BLaER1 (cell line): ENCODE data around the gene MMP17.

ENCODE experiments used
- H3K27ac ChIP-seq: shearing (Covaris generic); formaldehyde crosslinking; 2 replicates; pipeline ENCODE4 v1.8.1; 2022
- H3K27me3 ChIP-seq: shearing (Covaris generic); formaldehyde crosslinking; 2 replicates; pipeline ENCODE4 v1.8.1; 2022
- H3K36me3 ChIP-seq: shearing (Covaris generic); formaldehyde crosslinking; 2 replicates; pipeline ENCODE4 v1.8.1; 2022
- H3K4me1 ChIP-seq: shearing (Covaris generic); formaldehyde crosslinking; 2 replicates; pipeline ENCODE4 v1.8.1; 2022
- H3K4me2 ChIP-seq: shearing (Covaris generic); formaldehyde crosslinking; 2 replicates; pipeline ENCODE4 v1.8.1; 2022
- H3K4me3 ChIP-seq: shearing (Covaris generic); formaldehyde crosslinking; 2 replicates; pipeline ENCODE4 v1.8.1; 2022
- H3K9ac ChIP-seq: shearing (Covaris generic); formaldehyde crosslinking; 2 replicates; pipeline ENCODE4 v1.8.1; 2022
- H3K9me3 ChIP-seq: shearing (Covaris generic); formaldehyde crosslinking; 2 replicates; pipeline ENCODE4 v1.8.1; 2022
- H4K20me1 ChIP-seq: shearing (Covaris generic); formaldehyde crosslinking; 2 replicates; pipeline ENCODE4 v1.8.1; 2022
- Cebpa-rat ChIP-seq: shearing (Covaris generic); IDR thresholded peaks from 2 replicates; pipeline ENCODE4 v1.8.1; 2022

Gene MMP17

GRCh38 chr12:131829356-131829747 is 1.2 kb downstream of the MMP17 start:
- H3K36me3 ChIP-seq: no peaks in the 10 kb centered on the region
- peaks cover 81% of the 10 kb centered on the region for H3K4me1 ChIP-seq
- TF ChIP-seq Cebpa-rat: no peak

GRCh38 chr12:131829791-131830334 is 1.7 kb downstream of the MMP17 start:
- Histone ChIP-seq H3K4me2 (peak overlapping the region; percentile 96), H3K27me3 (peaks cover 48% of the 10 kb centered on the region), H3K4me3 (peak overlapping the region; percentile 77), H4K20me1 (peaks cover 54% of the 10 kb centered on the region), H3K9ac (peak overlapping the region; percentile 78), H3K36me3 (no peaks in the 10 kb centered on the region), H3K4me1 (peaks cover 86% of the 10 kb centered on the region), H3K9me3 (no peaks in the 10 kb centered on the region), H3K27ac (peak overlapping the region; percentile 15; the same call in 1 of the 2 replicates)
- no peak for TF ChIP-seq Cebpa-rat

More at GRCh38 chr12:131829356-131829747, 1.2 kb downstream of the MMP17 start:
- H3K27me3 ChIP-seq: peaks cover 48% of the 10 kb centered on the region
- peak overlapping the region; percentile 76 for H3K27ac ChIP-seq
- peak overlapping the region; percentile 96 for H3K4me2 ChIP-seq
- H3K4me3 ChIP-seq: peak overlapping the region; percentile 77
- peak overlapping the region; percentile 78 for H3K9ac ChIP-seq
- H3K9me3 ChIP-seq: no peaks in the 10 kb centered on the region
- H4K20me1 ChIP-seq: peaks cover 51% of the 10 kb centered on the region

GRCh38 chr12:131830335-131830913 is 2.2 kb downstream of the MMP17 start:
- H4K20me1 ChIP-seq: peaks cover 59% of the 10 kb centered on the region
- peaks cover 86% of the 10 kb centered on the region for H3K4me1 ChIP-seq
- H3K9ac ChIP-seq: peak overlapping the region; percentile 78
- peak overlapping the region; percentile 15; the same call in 1 of the 2 replicates for H3K27ac ChIP-seq
- TF ChIP-seq Cebpa-rat: no peak
- peak overlapping the region; percentile 96 for H3K4me2 ChIP-seq
- H3K9me3 ChIP-seq: no peaks in the 10 kb centered on the region
- H3K27me3 ChIP-seq: peaks cover 48% of the 10 kb centered on the region
- H3K36me3 ChIP-seq: no peaks in the 10 kb centered on the region
- H3K4me3 ChIP-seq: peak overlapping the region; percentile 77

GRCh38 chr12:131830914-131831571 is 2.9 kb downstream of the MMP17 start:
- H3K4me2 ChIP-seq: peak overlapping the region; percentile 96
- H3K4me3 ChIP-seq: peak overlapping the region; percentile 77
- H3K9ac ChIP-seq: peak overlapping the region; percentile 78

GRCh38 chr12:131831635-131832041 is 3.4 kb downstream of the MMP17 start:
- Histone ChIP-seq H3K36me3 (no peaks in the 10 kb centered on the region), H3K9me3 (no peaks in the 10 kb centered on the region), H3K4me1 (peaks cover 86% of the 10 kb centered on the region), H3K4me2 (peak overlapping the region; percentile 96), H3K9ac (no peak overlapping the region), H3K27ac (no peak overlapping the region), H4K20me1 (peaks cover 70% of the 10 kb centered on the region), H3K4me3 (peak overlapping the region; percentile 77; the same call in 1 of the 2 replicates), H3K27me3 (peaks cover 48% of the 10 kb centered on the region)
- TF ChIP-seq Cebpa-rat: no peak

More at GRCh38 chr12:131830914-131831571, 2.9 kb downstream of the MMP17 start:
- Histone ChIP-seq H3K27me3 (peaks cover 48% of the 10 kb centered on the region), H4K20me1 (peaks cover 66% of the 10 kb centered on the region), H3K4me1 (peaks cover 86% of the 10 kb centered on the region), H3K9me3 (no peaks in the 10 kb centered on the region), H3K27ac (0 out of 2 replicates have a peak overlapping the region, but pooled peaks have one; percentile 15), H3K36me3 (no peaks in the 10 kb centered on the region)
- no peak for TF ChIP-seq Cebpa-rat

GRCh38 chr12:131832321-131833231 is 4.4 kb downstream of the MMP17 start:
- peaks cover 77% of the 10 kb centered on the region for H4K20me1 ChIP-seq
- H3K27me3 ChIP-seq: peaks cover 48% of the 10 kb centered on the region
- no peaks in the 10 kb centered on the region for H3K36me3 ChIP-seq
- H3K4me3 ChIP-seq: no peak overlapping the region
- no peak for TF ChIP-seq Cebpa-rat
- peak overlapping the region; percentile 45 for H3K4me2 ChIP-seq
- no peak overlapping the region for H3K27ac ChIP-seq
- no peak overlapping the region for H3K9ac ChIP-seq
- peaks cover 82% of the 10 kb centered on the region for H3K4me1 ChIP-seq
- no peaks in the 10 kb centered on the region for H3K9me3 ChIP-seq

GRCh38 chr12:131833288-131833895 is 5.2 kb downstream of the MMP17 start:
- Histone ChIP-seq H3K36me3 (no peaks in the 10 kb centered on the region), H4K20me1 (peaks cover 76% of the 10 kb centered on the region), H3K9me3 (no peaks in the 10 kb centered on the region), H3K4me3 (no peak overlapping the region), H3K27ac (no peak overlapping the region), H3K27me3 (peaks cover 47% of the 10 kb centered on the region), H3K9ac (no peak overlapping the region), H3K4me1 (peaks cover 81% of the 10 kb centered on the region), H3K4me2 (peak overlapping the region; percentile 37; the same call in 1 of the 2 replicates)
- no peak for TF ChIP-seq Cebpa-rat

GRCh38 chr12:131833896-131834641 is 5.9 kb downstream of the MMP17 start:
- Histone ChIP-seq H3K9me3 (no peaks in the 10 kb centered on the region), H4K20me1 (peaks cover 70% of the 10 kb centered on the region), H3K4me2 (peak overlapping the region; percentile 78), H3K4me1 (peaks cover 74% of the 10 kb centered on the region), H3K4me3 (no peak overlapping the region), H3K27me3 (peaks cover 40% of the 10 kb centered on the region), H3K36me3 (no peaks in the 10 kb centered on the region), H3K27ac (no peak overlapping the region), H3K9ac (no peak overlapping the region)
- TF ChIP-seq Cebpa-rat: no peak
